Testis (tissue), 3 donors: ENCODE data around the gene SIAH2. TPM values are rescaled to one million over a fixed set of nuclear protein-coding genes. Genes with fewer than 3 reads are reported as not detected.

Experiments used
- DNase-seq: peaks from one replicate; pipeline ENCODE4 v3.0.0-alpha.2; 2019
- H3K27ac ChIP-seq, 2 donors: fragments of 200-600 bp; sonication (generic); one replicate each; pipeline ENCODE4 v1.5.1; 2019
- H3K27me3 ChIP-seq: fragments of 200-600 bp; sonication (generic); one replicate; pipeline ENCODE4 v1.5.1; 2019
- H3K36me3 ChIP-seq: fragments of 200-600 bp; sonication (generic); one replicate; pipeline ENCODE4 v1.5.1; 2017; ENCODE audit warnings: low read depth; ENCODE audit errors: missing control alignments
- H3K4me1 ChIP-seq: fragments of 200-600 bp; sonication (generic); one replicate; pipeline ENCODE4 v1.5.1; 2019
- H3K4me3 ChIP-seq, 2 donors: fragments of 200-600 bp; sonication (generic); one replicate each; pipeline ENCODE4 v1.5.1; 2017 to 2019
- H3K9me3 ChIP-seq: fragments of 200-600 bp; sonication (generic); one replicate; pipeline ENCODE4 v1.5.1; 2017
- CTCF ChIP-seq, 3 experiments: fragments of 450-650 bp in 2 of 3; fragments of 200-600 bp in 1 of 3; sonication (generic) in 1 of 3; IDR thresholded peaks; one replicate each; pipeline ENCODE4 v1.5.1; 2016 to 2019; ENCODE audit warnings: antibody characterized with exemption in 3 of 3, mild to moderate bottlenecking in 2 of 3, moderate library complexity in 1 of 3
- POLR2A ChIP-seq: fragments of 450-650 bp; IDR thresholded peaks from one replicate; pipeline ENCODE4 v1.6.1; 2017; ENCODE audit warnings: antibody characterized with exemption, mild to moderate bottlenecking, moderate library complexity
- WGBS, 2 donors: methylation state at CpG; one replicate each; pipeline ENCODE4 v1.1.5; 2018; 5-methylcytosine and 5-hydroxymethylcytosine counted together
- intact Hi-C: fragments of 100-400 bp; cut with DNase I; formaldehyde crosslinking; loops from one replicate; pipeline ENCODE4 v1.15.1; 2023; ENCODE audit warnings: low total_unique reads
- polyA plus RNA-seq: library from polyadenylated mRNA; stranded (reverse); fragments of 350-450 nt; fragmentation: Illumina TruSeq; extraction: RNeasy Lipid Tissue Mini Kit (QIAGEN cat#74804); gene quantifications from one replicate; pipeline ENCODE4 v1.2.3, GENCODE V29; 2014; ENCODE audit warnings: low read depth, low replicate concordance; ENCODE audit not compliant: insufficient read depth
- total RNA-seq, 2 donors: library from RNA; depleted of rRNA; stranded (reverse); fragments of >200 nt; gene quantifications; one replicate each; pipeline ENCODE4 v1.2.3, GENCODE V29; 2016

The SIAH2 gene
- total and polyA plus RNA-seq, 3 donors from 2014 or later: 17.5 to 46.1 (median 37.5) TPM

- H3K9me3 ChIP-seq: no peaks in the 10 kb centered on the region
- no peaks in the 10 kb centered on the region for H3K27me3 ChIP-seq
- DNase-seq: no peak
- H3K4me3 ChIP-seq: no peak overlapping the region
- no peak overlapping the region for H3K27ac ChIP-seq
- WGBS, 2 donors: 89 to 94% methylated on average over 7 of the region's 7 CpGs
- peaks cover 12% of the 10 kb centered on the region for H3K4me1 ChIP-seq
- TF ChIP-seq CTCF (IDR thresholded peaks at IDR 0.05) (no peak), POLR2A (no peak)
- H3K36me3 ChIP-seq: no peaks in the 10 kb centered on the region
- intact Hi-C loops: loop anchor here (10.0 kb wide), 1 partner anchor 139 kb away; no protein-coding TSS in a partner anchor
Observed at GRCh38 chr3:150725548-150725947, 37.4 kb downstream of the SIAH2 start.

- TF ChIP-seq POLR2A (no peak), CTCF (IDR thresholded peaks at IDR 0.05) (no peak)
- Histone ChIP-seq H3K4me3 (no peak overlapping the region), H3K36me3 (no peaks in the 10 kb centered on the region), H3K4me1 (peaks cover 12% of the 10 kb centered on the region), H3K27ac (no peak overlapping the region), H3K9me3 (no peaks in the 10 kb centered on the region), H3K27me3 (no peaks in the 10 kb centered on the region)
- DNase-seq: no peak
- intact Hi-C loops: loop anchor here (10.0 kb wide), 1 partner anchor 141 kb away; no protein-coding TSS in a partner anchor
- WGBS, 2 donors: 83 to 96% methylated on average over 3 to 6 of the region's 6 CpGs
Observed at GRCh38 chr3:150723946-150724345, 39.0 kb downstream of the SIAH2 start.

GRCh38 chr3:150722267-150722666 lies 40.7 kb downstream of the SIAH2 start:
- Histone ChIP-seq H3K27ac (no peak overlapping the region), H3K9me3 (no peaks in the 10 kb centered on the region), H3K4me1 (no peaks in the 10 kb centered on the region), H3K36me3 (no peaks in the 10 kb centered on the region), H3K4me3 (no peak overlapping the region), H3K27me3 (no peaks in the 10 kb centered on the region)
- DNase-seq: no peak
- intact Hi-C loops: loop anchor here (10.0 kb wide), 1 partner anchor 143 kb away; no protein-coding TSS in a partner anchor
- 94 to 95% methylated on average over 3 of the region's 3 CpGs for WGBS, 2 donors
- TF ChIP-seq POLR2A (no peak), CTCF (IDR thresholded peaks at IDR 0.05) (no peak)

GRCh38 chr3:150721285-150722130 lies 41.5 kb downstream of the SIAH2 start:
- TF ChIP-seq POLR2A (no peak), CTCF (IDR thresholded peaks at IDR 0.05) (peak; percentile 86 to 88 (median 86))
- H3K4me1 ChIP-seq: no peaks in the 10 kb centered on the region
- no peaks in the 10 kb centered on the region for H3K36me3 ChIP-seq
- no peaks in the 10 kb centered on the region for H3K9me3 ChIP-seq
- 11 to 16% methylated on average over 13 of the region's 13 CpGs for WGBS, 2 donors
- no peak overlapping the region for H3K4me3 ChIP-seq
- intact Hi-C loops: loop anchor here (10.0 kb wide), 1 partner anchor 143 kb away; no protein-coding TSS in a partner anchor
- no peak overlapping the region for H3K27ac ChIP-seq
- no peak for DNase-seq
- no peaks in the 10 kb centered on the region for H3K27me3 ChIP-seq
